HCT116 (cell line): ENCODE data around the gene TUT1. TPM values are rescaled to one million over a fixed set of nuclear protein-coding genes. Genes with fewer than 3 reads are reported as not detected.

Source experiments
- ATAC-seq: fragments of 200-7000 bp; cut with Tn5 transposase; 2 replicates; pipeline ENCODE4 v1.9.1; 2020; ENCODE audit warnings: mild to moderate bottlenecking, moderate library complexity
- BruUV-seq: library from RNA; stranded (reverse); fragments of 400-500 nt; replicated peaks from 2 replicates; lab custom pipeline; 2021; lab: Mats Ljungman, UMichigan
- CTCF ChIA-PET: fragments of 300-600 bp; sonication (Branson Sonifier 250); formaldehyde crosslinking; loops from one replicate; lab custom pipeline; 2021; ENCODE audit warnings: antibody characterized with exemption; lab: Charles Lee
- POLR2A ChIA-PET: fragments of 300-600, 350-600 bp; sonication (Branson Sonifier 250); formaldehyde crosslinking; loops from one replicate; lab custom pipeline; 2021; ENCODE audit warnings: antibody characterized with exemption; lab: Charles Lee
- RAD21 ChIA-PET, 2 experiments: fragments of 300-600 bp; sonication (Branson Sonifier 250); formaldehyde crosslinking; loops; one replicate each; lab custom pipeline; 2023; ENCODE audit warnings: low total read pairs in 2 of 2; ENCODE audit not compliant: uncharacterized antibody in 2 of 2, unreplicated experiment in 2 of 2, low non-redundant PET in 1 of 2; lab: Charles Lee
- DNase-seq: peaks from one replicate; pipeline ENCODE4 v3.0.0-alpha.2; 2010; ENCODE audit warnings: low read depth, low spot score
- H2AFZ ChIP-seq: fragments of 200-600 bp; shearing (Covaris generic), sonication (generic); 2 replicates; pipeline ENCODE4 v1.6.1; 2017; ENCODE audit warnings: low read depth, mixed run types, mixed read lengths, antibody characterized with exemption, low read length; ENCODE audit not compliant: poor library complexity, severe bottlenecking
- H3K27ac ChIP-seq: 2 replicates; pipeline ENCODE4 v1.5.1; 2012; ENCODE audit warnings: low read depth, low read length
- H3K27me3 ChIP-seq: fragments of 200-600 bp; sonication (generic); 2 replicates; pipeline ENCODE4 v1.6.1; 2016; ENCODE audit warnings: mixed run types, low read length, mixed read lengths; ENCODE audit not compliant: insufficient read depth
- H3K36me3 ChIP-seq, 2 experiments: fragments of 200-500 bp in 1 of 2; fragments of 200-600 bp in 1 of 2; sonication (Bioruptor generic) in 1 of 2; sonication (generic) in 1 of 2; 2 replicates each; pipeline versions ENCODE4 v1.5.1 to v1.6.1; 2014 to 2016; ENCODE audit warnings: low read length in 2 of 2, inconsistent platforms in 1 of 2, mixed read lengths in 1 of 2, mixed run types in 1 of 2; ENCODE audit not compliant: insufficient read depth in 2 of 2, control insufficient read depth in 1 of 2
- H3K4me1 ChIP-seq, 2 experiments: fragments of 200-600 bp in 1 of 2; sonication (generic) in 1 of 2; 2 replicates each; pipeline versions ENCODE4 v1.5.1 to v1.6.1; 2012 to 2017; ENCODE audit warnings: low read length in 2 of 2, inconsistent platforms in 1 of 2, mild to moderate bottlenecking in 1 of 2, mixed read lengths in 1 of 2, mixed run types in 1 of 2, moderate library complexity in 1 of 2; ENCODE audit not compliant: insufficient read depth in 2 of 2, control insufficient read depth in 1 of 2
- H3K4me2 ChIP-seq: fragments of 200-600 bp; sonication (generic); 2 replicates; pipeline ENCODE4 v1.6.1; 2017; ENCODE audit warnings: mixed run types, low read length, mixed read lengths
- H3K4me3 ChIP-seq, 2 experiments: fragments of 200-600 bp in 1 of 2; sonication (generic) in 1 of 2; replicated peaks in 1 of 2; 2 replicates each; pipeline ENCODE4 v1.5.1; 2011 to 2016; ENCODE audit warnings: low read length in 2 of 2, control low read depth in 1 of 2, low read depth in 1 of 2, mild to moderate bottlenecking in 1 of 2, mixed read lengths in 1 of 2, mixed run types in 1 of 2
- H3K79me2 ChIP-seq: fragments of 200-600 bp; sonication (generic); 2 replicates; pipeline ENCODE4 v1.6.1; 2017; ENCODE audit warnings: mild to moderate bottlenecking, mixed run types, low read length, moderate library complexity, mixed read lengths; ENCODE audit not compliant: insufficient read depth
- H3K9ac ChIP-seq: fragments of 200-600 bp; sonication (generic); 2 replicates; pipeline ENCODE4 v1.6.1; 2016; ENCODE audit warnings: low read length, mixed read lengths
- H3K9me2 ChIP-seq: fragments of 200-600 bp; sonication (generic), shearing (Covaris generic); 2 replicates; pipeline ENCODE4 v1.6.1; 2017; ENCODE audit warnings: mixed run types, mild to moderate bottlenecking, moderate library complexity; ENCODE audit not compliant: insufficient read depth
- H3K9me3 ChIP-seq, 2 experiments: fragments of 200-500 bp in 1 of 2; fragments of 200-600 bp in 1 of 2; sonication (Bioruptor generic) in 1 of 2; sonication (generic) in 1 of 2; 2 replicates each; pipeline ENCODE4 v1.6.1; 2014 to 2017; ENCODE audit warnings: low read length in 2 of 2, mixed read lengths in 2 of 2, inconsistent platforms in 1 of 2, low read depth in 1 of 2, mild to moderate bottlenecking in 1 of 2, mixed run types in 1 of 2, moderate library complexity in 1 of 2; ENCODE audit not compliant: control insufficient read depth in 1 of 2, insufficient read depth in 1 of 2
- H4K20me1 ChIP-seq: fragments of 200-600 bp; sonication (generic), shearing (Covaris generic); 2 replicates; pipeline ENCODE4 v1.6.1; 2017; ENCODE audit warnings: mixed run types, mild to moderate bottlenecking, moderate library complexity; ENCODE audit not compliant: insufficient read depth
- ATF3 ChIP-seq: IDR thresholded peaks from 2 replicates; pipeline ENCODE4 v1.6.1; 2012
- CEBPB ChIP-seq: IDR thresholded peaks from 2 replicates; pipeline ENCODE4 v1.6.1; 2012; ENCODE audit warnings: low read depth
- CTCF ChIP-seq, 3 experiments: fragments of 200-600 bp in 1 of 3; sonication (generic) in 1 of 3; IDR thresholded peaks in 2 of 3; conservative IDR thresholded peaks in 1 of 3; 2 replicates each; pipeline ENCODE4 v1.5.1; 2012 to 2017; ENCODE audit warnings: low read depth in 2 of 3, low read length in 2 of 3, antibody characterized with exemption in 1 of 3, borderline replicate concordance in 1 of 3, control low read depth in 1 of 3, mild to moderate bottlenecking in 1 of 3, mixed read lengths in 1 of 3, mixed run types in 1 of 3, moderate library complexity in 1 of 3; ENCODE audit not compliant: insufficient read depth in 1 of 3
- EGR1 ChIP-seq: IDR thresholded peaks from 2 replicates; pipeline ENCODE4 v1.6.1; 2012; ENCODE audit warnings: low read depth
- JUND ChIP-seq: IDR thresholded peaks from 2 replicates; pipeline ENCODE4 v1.6.1; 2012
- MAX ChIP-seq: IDR thresholded peaks from 2 replicates; pipeline ENCODE4 v1.6.1; 2012
- POLR2A ChIP-seq: IDR thresholded peaks from 2 replicates; pipeline ENCODE4 v1.7.0; 2011; ENCODE audit warnings: borderline replicate concordance; ENCODE audit not compliant: insufficient read depth, insufficient read length; ENCODE audit errors: extremely low read depth
- POLR2AphosphoS5 ChIP-seq: IDR thresholded peaks from 2 replicates; pipeline ENCODE4 v1.6.1; 2011; ENCODE audit warnings: mild to moderate bottlenecking, low read depth, low read length, moderate library complexity
- SIN3A ChIP-seq: IDR thresholded peaks from 2 replicates; pipeline ENCODE4 v1.6.1; 2012; ENCODE audit warnings: low read depth
- ZFX ChIP-seq: fragments of 450-650 bp; IDR thresholded peaks from 2 replicates; pipeline ENCODE4 v1.6.1; 2017
- intact Hi-C: fragments of 100-400 bp; cut with micrococcal nuclease; formaldehyde crosslinking; loops from 2 replicates; pipeline ENCODE4 v1.10.0; 2022
- total RNA-seq: library from RNA; stranded (reverse); gene quantifications from one replicate; pipeline ENCODE4 v1.2.1, GENCODE V29; 2021; ENCODE audit not compliant: unreplicated experiment

Gene TUT1
- total RNA-seq, 1 experiment from 2014 or later = 49.0 TPM

- H3K9me3 ChIP-seq = no peaks in the 10 kb centered on the region
- H2AFZ ChIP-seq = no peak overlapping the region
- peak overlapping the region; percentile 100 for H3K9ac ChIP-seq
- intact Hi-C loops = no loop called here
- no peaks in the 10 kb centered on the region for H3K27me3 ChIP-seq
- peaks cover 3% of the 10 kb centered on the region; the same call in 1 of the 2 replicates for H4K20me1 ChIP-seq
- no peaks in the 10 kb centered on the region for H3K36me3 ChIP-seq
- CTCF ChIA-PET = interaction anchor here (1.3 to 2.0 kb wide), 2 partner anchors 46 to 121 kb away, joined by 3 to 8 read pairs; no protein-coding TSS in a partner anchor
- peak; percentile 75 for DNase-seq
- H3K4me3 ChIP-seq = peak overlapping the region; percentile 91 to 98
- peak; percentile 61 for ATAC-seq
- RAD21 ChIA-PET = interaction anchor here in 1 of 2 experiments (1.0 to 1.3 kb wide), 3 partner anchors 12 to 121 kb away, joined by 3 to 4 read pairs (median 4); no protein-coding TSS in a partner anchor
- no peaks in the 10 kb centered on the region for H3K9me2 ChIP-seq
- H3K79me2 ChIP-seq = peaks cover 59% of the 10 kb centered on the region
- BruUV-seq = TSS peak; percentile 50
- peak overlapping the region; percentile 95 for H3K27ac ChIP-seq
- POLR2A ChIA-PET = interaction anchor here (1.0 to 1.6 kb wide), 2 partner anchors 28 to 121 kb away, joined by 3 to 6 read pairs; partner anchors contain the start of gene EEF1G
- H3K4me1 ChIP-seq = peaks cover 57 to 72% of the 10 kb centered on the region in 2 experiments
- TF ChIP-seq POLR2AphosphoS5 (peak; percentile 55; the same call in 1 of the 2 replicates), MAX (no peak)
- TF ChIP-seq, all 23 proteins: peak for 1
- H3K4me2 ChIP-seq = peak overlapping the region; percentile 100
Observed at GRCh38 chr11:62545437-62546243, 45.7 kb downstream of the TUT1 start.

DNA sequence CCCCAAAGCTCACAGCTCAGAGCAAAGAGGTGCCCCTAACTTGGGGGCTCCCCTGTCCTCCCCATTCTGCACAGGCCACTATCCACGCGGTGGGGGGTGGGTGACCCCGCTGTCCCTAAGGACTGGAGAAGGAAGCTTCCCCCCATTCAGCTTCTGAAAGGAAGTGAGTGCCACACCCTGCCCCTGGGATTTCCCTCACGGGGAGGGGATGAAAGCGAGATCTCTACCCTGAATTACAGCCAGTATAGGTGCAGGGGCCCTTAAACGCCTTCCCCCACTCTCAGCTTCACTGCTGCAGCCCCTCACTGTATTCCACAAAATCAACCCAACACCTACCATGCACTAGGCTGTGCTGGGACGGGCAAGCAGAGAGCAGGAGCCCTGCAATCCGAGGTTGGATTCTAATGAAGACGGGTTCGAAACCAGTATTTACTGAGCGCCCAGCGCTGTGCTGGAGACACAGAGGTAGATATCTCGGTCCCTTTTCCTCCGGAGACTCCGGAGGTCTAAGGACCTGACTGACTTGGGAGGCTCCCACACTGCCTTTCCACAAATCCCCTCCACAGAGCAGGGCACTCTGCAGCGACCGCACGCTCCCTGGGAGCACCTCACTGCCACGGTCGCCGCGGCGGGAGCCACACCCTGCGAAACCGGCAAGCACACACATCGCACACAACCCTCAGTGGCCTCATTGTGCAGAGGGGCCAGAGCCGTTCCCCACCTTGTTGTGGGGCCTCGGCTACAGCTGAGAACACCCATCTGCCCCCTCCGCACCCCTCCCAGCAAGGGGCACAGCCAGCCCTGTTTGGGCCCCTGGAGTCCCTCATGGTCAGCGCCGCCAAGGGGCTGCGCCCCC, 46.5 kb downstream of the TUT1 start:
- Histone ChIP-seq H3K4me3 (peak overlapping the region; percentile 91 to 98), H3K36me3 (no peaks in the 10 kb centered on the region), H2AFZ (no peak overlapping the region), H3K9me2 (no peaks in the 10 kb centered on the region), H4K20me1 (peaks cover 9% of the 10 kb centered on the region; the same call in 1 of the 2 replicates), H3K4me1 (peaks cover 65 to 79% of the 10 kb centered on the region in 2 experiments), H3K9ac (peak overlapping the region; percentile 100), H3K9me3 (no peaks in the 10 kb centered on the region), H3K27me3 (no peaks in the 10 kb centered on the region), H3K4me2 (peak overlapping the region; percentile 100), H3K27ac (peak overlapping the region; percentile 95), H3K79me2 (peaks cover 68% of the 10 kb centered on the region)
- no peak for DNase-seq
- ChIA-PET RAD21 (interaction anchor here (1.0 to 2.7 kb wide), 6 partner anchors 8 to 120 kb away, joined by 3 to 13 read pairs (median 4); no protein-coding TSS in a partner anchor), CTCF (interaction anchor here (1.3 to 3.6 kb wide), 6 partner anchors 8 to 149 kb away, joined by 3 to 62 read pairs (median 27); no protein-coding TSS in a partner anchor), POLR2A (interaction anchor here (0.7 to 3.1 kb wide), 7 partner anchors 9 to 120 kb away, joined by 3 to 22 read pairs (median 4); partner anchors contain the start of gene EEF1G)
- no TSS peak for BruUV-seq
- peak; percentile 9 for ATAC-seq
- intact Hi-C loops = no loop called here
- TF ChIP-seq SIN3A = no peak
- TF ChIP-seq ATF3 = no peak
- TF ChIP-seq JUND = no peak
- no peak for TF ChIP-seq POLR2A
- no peak for TF ChIP-seq ZFX
- no peak for TF ChIP-seq CTCF (IDR thresholded peaks at IDR 0.05 in 2 of 3, conservative IDR thresholded peaks at IDR 0.05 in 1 of 3; ENCODE audit: borderline replicate concordance in 1 of 3, insufficient read depth in 1 of 3, low read depth in 2 of 3, low read length in 2 of 3)
- no peak for TF ChIP-seq CEBPB
- TF ChIP-seq EGR1 = no peak
